Erythroblast (primary cell): ENCODE data around the gene GRK4.

Experiments
- DNase-seq, 2 experiments: peaks; one replicate each; lab custom pipeline; 2025; lab: John Stamatoyannopoulos, UW
- GATA1 ChIP-seq: IDR thresholded peaks from 2 replicates; pipeline ENCODE4 v1.6.1; 2011; ENCODE audit warnings: low read depth, mild to moderate bottlenecking, control low read depth, low read length, moderate library complexity
- POLR2A ChIP-seq: IDR thresholded peaks from 2 replicates; pipeline ENCODE4 v1.6.1; 2011; ENCODE audit warnings: mild to moderate bottlenecking, low read length

Gene GRK4

GRCh38 chr4:3034231-3034630 lies 70.9 kb downstream of the GRK4 start:
- TF ChIP-seq POLR2A (no peak), GATA1 (no peak)
- DNase-seq = no peak

GRCh38 chr4:3035249-3035648 lies 71.9 kb downstream of the GRK4 start:
- DNase-seq = no peak
- TF ChIP-seq POLR2A (no peak), GATA1 (no peak)

GRCh38 chr4:3035674-3036073 lies 72.3 kb downstream of the GRK4 start:
- TF ChIP-seq POLR2A (no peak), GATA1 (no peak)

GRCh38 chr4:3036131-3036952 lies 73.0 kb downstream of the GRK4 start:
- TF ChIP-seq POLR2A (no peak), GATA1 (no peak)
- no peak for DNase-seq

More at GRCh38 chr4:3035674-3036073, 72.3 kb downstream of the GRK4 start:
- DNase-seq = no peak

- DNase-seq = no peak
Measured at GRCh38 chr4:3037957-3038461, 74.6 kb downstream of the GRK4 start.

GRCh38 chr4:3039706-3040366 lies 76.5 kb downstream of the GRK4 start:
- no peak for DNase-seq
- TF ChIP-seq POLR2A (no peak), GATA1 (no peak)

More at GRCh38 chr4:3037957-3038461, 74.6 kb downstream of the GRK4 start:
- TF ChIP-seq POLR2A (no peak), GATA1 (no peak)

GRCh38 chr4:3040452-3041191 lies 77.3 kb downstream of the GRK4 start:
- DNase-seq = no peak
- no peak for TF ChIP-seq GATA1
- no peak for TF ChIP-seq POLR2A

- DNase-seq = peak; percentile 52
- TF ChIP-seq POLR2A (no peak), GATA1 (no peak)
Measured at GRCh38 chr4:3041192-3042142, 78.1 kb downstream of the GRK4 start.

- DNase-seq = no peak
- TF ChIP-seq GATA1 = no peak
- no peak for TF ChIP-seq POLR2A
Measured at GRCh38 chr4:3042226-3042625, 78.9 kb downstream of the GRK4 start.

GRCh38 chr4:3043282-3044020 lies 80.1 kb downstream of the GRK4 start:
- TF ChIP-seq GATA1 = no peak
- peak in 1 of 2 experiments; percentile 17 for DNase-seq

GRCh38 chr4:3044870-3045819 lies 81.8 kb downstream of the GRK4 start:
- peak; percentile 12 to 13 for DNase-seq

More at GRCh38 chr4:3044870-3045819, 81.8 kb downstream of the GRK4 start:
- TF ChIP-seq POLR2A (no peak), GATA1 (no peak)
